GM21723 (cell line): Measurements from ENCODE around the gene ILKAP.

ENCODE experiments used
- ATAC-seq: cut with Tn5 transposase; IDR thresholded peaks from one replicate; pipeline ENCODE4 v1.9.1; 2021; ENCODE audit warnings: mild to moderate bottlenecking, moderate library complexity; ENCODE audit not compliant: unreplicated experiment

ILKAP gene

GRCh38 chr2:238237431-238238135, 34.1 kb upstream of the ILKAP start:
- no peak for ATAC-seq

DNA sequence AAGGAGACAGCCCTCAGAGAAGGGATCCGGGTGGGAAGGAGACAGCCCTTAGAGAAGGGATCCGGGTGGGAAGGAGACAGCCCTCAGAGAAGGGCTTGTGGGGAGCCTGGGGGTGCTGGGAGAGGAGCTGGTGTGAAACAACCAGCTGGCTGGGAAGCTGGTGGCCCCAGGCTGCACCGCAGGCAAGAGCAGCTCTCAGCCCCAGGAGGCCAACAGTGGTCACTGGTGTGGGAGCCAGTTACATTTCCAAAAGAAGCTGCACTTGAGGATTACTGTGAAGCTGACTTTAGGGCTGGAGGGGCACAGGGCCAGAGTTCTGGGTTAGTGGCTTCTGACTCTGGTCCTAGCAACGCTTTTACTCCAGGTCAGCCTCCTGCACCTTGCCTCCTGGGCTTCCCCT, 33.1 kb upstream of the ILKAP start:
- no peak for ATAC-seq

DNA sequence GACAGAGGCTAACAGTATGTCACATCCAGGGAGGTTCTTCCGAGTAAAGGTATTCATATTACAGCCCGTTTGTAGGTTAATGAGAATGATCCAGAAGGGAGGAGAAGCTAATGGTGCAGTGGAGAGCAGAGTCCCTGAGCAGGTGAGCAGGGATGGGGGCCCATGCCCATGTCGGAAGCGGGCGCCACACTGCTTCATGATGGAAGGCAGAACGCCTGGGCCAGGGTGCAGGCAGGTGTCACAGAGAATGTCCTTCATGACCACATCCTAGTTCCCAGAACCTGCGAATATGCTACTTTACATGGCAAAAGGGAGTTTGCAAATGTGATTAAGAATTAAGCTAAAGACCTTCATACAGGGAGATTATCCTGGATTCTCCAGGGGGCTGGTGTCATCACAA, 32.4 kb upstream of the ILKAP start:
- no peak for ATAC-seq

DNA sequence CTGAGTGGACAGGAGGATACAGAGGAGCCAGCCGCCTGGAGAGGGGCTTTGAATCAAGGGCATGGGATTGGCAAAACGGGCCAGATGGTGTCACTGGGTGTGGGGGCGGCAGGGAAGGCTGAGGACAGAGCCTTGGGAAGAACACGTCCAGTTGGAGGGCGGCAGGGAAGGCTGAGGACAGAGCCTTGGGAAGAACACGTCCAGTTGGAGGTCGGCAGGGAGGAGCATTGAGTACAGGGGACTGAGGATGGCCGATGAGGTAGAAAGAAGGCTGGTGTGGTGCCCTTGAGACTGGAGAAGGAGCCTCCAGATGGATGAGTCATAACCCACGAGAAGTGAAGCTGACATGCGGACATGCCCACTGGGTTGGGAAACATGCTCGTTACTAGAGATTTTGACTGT, 31.8 kb upstream of the ILKAP start:
- ATAC-seq, result no peak

GRCh38 chr2:238233625-238234024, 30.1 kb upstream of the ILKAP start:
- no peak for ATAC-seq

GRCh38 chr2:238231809-238232208, 28.3 kb upstream of the ILKAP start:
- ATAC-seq, result no peak

GRCh38 chr2:238231251-238231793, 27.8 kb upstream of the ILKAP start:
- peak; percentile 56 for ATAC-seq

DNA sequence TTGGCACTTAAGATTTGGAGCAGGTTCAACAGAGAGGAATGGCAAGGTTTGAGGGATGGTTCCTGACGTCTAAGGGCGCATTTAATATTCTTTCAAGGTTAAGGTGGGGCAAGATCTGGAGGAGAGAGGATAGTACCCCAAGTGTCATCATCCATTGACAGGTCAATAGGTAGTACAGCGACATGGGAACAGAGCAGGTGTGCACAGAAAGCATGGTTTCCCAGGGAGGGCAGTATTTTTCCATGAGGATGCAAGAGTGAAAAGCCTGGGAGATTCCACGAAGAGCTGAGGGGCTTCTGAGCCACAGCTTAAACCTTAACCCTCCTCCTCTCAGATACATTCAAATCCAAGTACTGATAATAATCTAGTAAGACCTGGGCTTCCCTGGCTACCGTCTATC, 27.2 kb upstream of the ILKAP start:
- ATAC-seq, result no peak

GRCh38 chr2:238228700-238229099, 25.2 kb upstream of the ILKAP start:
- ATAC-seq, result no peak

- ATAC-seq, result no peak
Observed at GRCh38 chr2:238227587-238228032, 24.1 kb upstream of the ILKAP start.

- ATAC-seq, result no peak
Observed at GRCh38 chr2:238226698-238227586, 23.4 kb upstream of the ILKAP start.

- no peak for ATAC-seq
Observed at GRCh38 chr2:238225911-238226697, 22.6 kb upstream of the ILKAP start.

GRCh38 chr2:238225121-238225520, 21.6 kb upstream of the ILKAP start:
- no peak for ATAC-seq

- ATAC-seq, result no peak
Observed at GRCh38 chr2:238224356-238225035, 21.0 kb upstream of the ILKAP start.

DNA sequence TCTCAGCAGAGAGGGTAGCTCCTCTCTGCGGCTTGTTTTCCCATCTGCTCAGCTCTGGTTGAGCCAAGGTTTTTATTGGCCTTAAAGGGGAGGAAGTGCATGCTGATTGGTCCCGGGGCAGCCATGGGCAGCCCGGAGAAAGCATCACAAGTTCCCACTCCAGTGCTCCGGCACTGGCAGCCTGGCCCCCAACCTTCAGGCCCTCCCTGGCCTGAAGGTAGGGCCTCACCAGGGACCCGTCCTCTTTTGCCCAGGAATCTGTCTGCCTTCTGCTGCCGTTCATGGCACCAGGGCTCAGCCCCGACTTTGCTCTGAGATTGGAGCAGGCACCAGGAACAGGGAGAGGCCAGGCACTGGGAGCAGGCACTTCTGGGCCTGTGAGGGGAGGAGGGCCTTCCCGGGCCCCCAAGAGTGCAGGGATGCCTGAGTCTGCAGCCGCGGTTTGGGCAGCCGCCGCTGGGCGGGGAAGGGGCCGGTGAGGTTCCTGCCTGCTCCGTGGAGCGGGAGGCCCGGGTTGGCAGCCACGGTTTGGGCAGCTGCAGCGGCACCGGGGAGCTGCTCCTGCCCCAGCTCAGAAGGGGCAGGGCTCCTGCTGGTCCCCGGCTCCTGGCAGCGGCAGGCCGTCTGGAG, 17.5 kb upstream of the ILKAP start:
- no peak for ATAC-seq

DNA sequence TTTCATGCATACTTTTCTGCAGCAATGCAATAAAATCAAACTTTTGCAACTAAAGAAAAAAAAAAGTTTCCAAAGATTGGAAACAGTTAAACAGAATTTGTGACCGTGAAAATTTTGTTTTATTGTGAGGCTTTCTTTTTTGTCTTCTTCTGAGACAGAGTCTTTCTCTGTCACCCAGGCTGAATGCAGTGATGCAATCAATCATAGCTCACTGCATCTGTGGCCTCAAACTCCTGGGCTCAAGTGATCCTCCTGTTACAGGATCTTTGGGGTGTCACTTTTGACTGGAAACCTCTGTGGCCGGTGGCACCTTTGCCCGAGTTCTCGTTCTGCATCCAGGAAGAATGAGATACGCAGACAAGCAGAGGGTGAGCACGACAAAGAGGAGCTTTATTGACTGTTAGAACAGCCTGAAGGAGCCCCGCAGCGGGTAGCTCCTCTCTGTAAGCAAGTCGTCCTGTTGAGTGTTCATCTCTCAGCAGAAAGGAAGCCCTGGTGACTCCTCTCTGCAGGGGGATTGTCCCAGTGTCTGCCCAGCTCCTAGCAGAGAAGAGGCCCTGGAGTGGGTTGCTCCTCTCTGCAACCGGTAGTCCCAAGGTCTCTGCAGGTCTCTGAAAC, 16.9 kb upstream of the ILKAP start:
- ATAC-seq, result no peak

DNA sequence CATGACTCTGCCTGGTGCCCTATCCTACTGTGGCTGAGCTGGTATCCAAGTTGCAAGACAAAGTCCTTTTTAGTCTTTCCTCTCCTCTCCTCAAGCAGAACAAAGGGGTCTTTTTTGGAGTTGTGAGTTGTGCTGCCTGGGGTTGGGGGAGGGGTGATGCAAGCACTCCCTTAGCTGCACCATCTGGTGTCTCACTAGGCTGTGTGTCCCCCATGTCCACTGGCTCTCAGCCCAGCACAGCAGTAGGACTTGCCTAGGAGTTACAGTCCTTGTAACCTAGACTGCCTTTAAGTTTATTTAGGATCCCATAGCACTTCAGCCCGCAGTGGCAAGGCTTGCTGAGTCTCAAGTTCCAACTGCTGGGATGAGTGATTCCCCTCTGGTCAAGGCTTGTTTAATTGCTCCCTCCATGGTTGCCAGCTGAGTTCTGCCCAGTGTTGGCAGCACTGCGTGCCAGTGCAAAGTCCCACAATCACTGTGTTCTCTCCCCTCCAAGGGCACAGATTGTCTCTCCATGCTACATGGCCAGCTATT, 13.2 kb upstream of the ILKAP start:
- ATAC-seq, result no peak

GRCh38 chr2:238207006-238207405, 3.5 kb upstream of the ILKAP start:
- ATAC-seq, result no peak

DNA sequence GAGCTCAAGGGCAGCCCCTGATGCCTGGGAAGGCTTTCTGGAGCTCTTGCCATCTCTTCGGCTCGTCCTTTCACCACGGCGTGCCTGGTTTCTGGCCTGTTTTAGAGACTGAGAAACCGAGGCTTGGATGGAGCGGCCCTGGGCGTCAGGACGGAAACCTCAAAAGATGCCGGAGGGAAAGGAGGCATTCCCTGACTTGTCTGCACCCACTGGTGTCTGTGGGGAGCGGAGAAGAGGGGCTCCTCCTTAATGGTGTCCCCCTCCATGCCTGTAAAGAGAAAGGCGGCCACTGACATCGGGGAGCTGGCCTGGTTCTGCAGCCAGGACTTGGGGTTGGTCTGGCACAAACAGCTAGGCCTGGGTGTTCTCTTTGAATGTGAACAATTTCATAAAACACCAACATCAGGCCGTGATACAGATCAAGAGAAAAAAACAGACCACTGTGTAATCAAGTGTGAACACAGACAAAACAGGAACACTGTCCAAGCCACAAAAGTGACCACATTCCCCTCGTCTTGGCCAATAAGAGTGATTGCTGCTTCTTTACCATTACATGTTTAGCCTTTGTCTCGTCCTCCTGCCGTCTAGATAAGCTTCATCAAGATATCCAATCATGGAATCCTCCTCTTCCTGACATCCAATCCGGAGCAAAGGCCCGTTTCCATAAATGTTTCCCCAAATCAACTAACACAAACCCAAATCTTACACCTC, 633 bp upstream of the ILKAP start:
- ATAC-seq, result peak; percentile 14
